ENCODE data around the gene PREB. TPM values are rescaled to one million over a fixed set of nuclear protein-coding genes. Genes with fewer than 3 reads are reported as not detected.
A peak's percentile ranks its signal among the peaks of the same experiment; 100 is the strongest.

Gene PREB
- total and polyA plus RNA-seq, 2 of the 13 experiments (the other 11 are each of a cell fraction or from before 2014, with no cell fraction given), result 112 to 192 TPM

DNA sequence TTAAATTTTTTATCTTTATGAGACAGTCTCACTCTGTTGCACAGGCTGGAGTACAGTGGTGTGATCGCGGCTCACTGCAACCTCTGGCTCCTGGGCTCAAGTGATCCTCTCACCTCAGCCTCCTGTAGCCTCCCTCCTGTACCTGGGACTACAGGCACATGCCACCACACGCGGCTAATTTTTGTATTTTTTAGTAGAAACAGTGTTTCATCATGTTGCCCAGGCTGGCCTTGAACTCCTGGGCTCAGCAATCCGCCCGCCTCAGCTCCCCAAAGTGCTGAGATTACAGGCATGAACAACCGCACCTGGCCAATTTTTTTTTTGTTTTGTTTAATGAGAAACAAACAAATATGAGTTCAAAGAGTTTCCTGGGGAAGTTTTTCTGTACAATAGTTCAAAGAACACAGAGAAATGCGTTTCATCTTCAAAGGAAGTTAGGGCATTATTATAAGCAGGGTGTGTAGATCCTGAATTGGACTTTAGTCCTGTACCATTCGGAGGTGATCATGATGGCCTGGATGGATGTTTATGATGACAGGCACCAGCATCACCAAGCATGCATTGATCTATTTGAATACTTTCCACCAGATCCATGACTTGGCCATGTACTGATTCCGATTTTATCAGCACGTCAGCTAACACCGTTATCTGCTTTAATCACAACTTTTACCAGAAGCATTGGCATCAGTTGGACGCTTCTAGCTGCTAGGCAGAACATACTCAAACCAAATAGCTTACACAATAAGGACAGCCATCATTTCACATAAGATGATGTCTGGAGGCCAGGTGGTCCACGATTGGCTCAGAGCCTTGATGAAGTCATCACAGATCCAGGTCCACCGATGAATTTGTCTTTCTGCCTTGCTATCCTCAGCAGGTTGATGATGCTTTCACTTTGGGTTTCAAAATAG, 43.3 kb upstream of the PREB start (continued):
- TF ChIP-seq ARNTL (CRISPR knock-in tag; IDR thresholded peaks at IDR 0.05) (peak; percentile 99), HOXA7 (CRISPR knock-in tag; IDR thresholded peaks at IDR 0.05) (0 out of 2 replicates have a peak, but pooled peaks have one; percentile 55), ZNF550 (CRISPR knock-in tag; IDR thresholded peaks at IDR 0.05; ENCODE audit: borderline replicate concordance) (0 out of 2 replicates have a peak, but pooled peaks have one; percentile 36), TBX2 (CRISPR knock-in tag; IDR thresholded peaks at IDR 0.05; ENCODE audit: borderline replicate concordance) (peak; percentile 98), ZNF30 (CRISPR knock-in tag; IDR thresholded peaks at IDR 0.05) (no peak), ZNF253 (CRISPR knock-in tag; IDR thresholded peaks at IDR 0.05; ENCODE audit: borderline replicate concordance) (no peak), NPAS2 (CRISPR knock-in tag; IDR thresholded peaks at IDR 0.05; ENCODE audit: borderline replicate concordance) (no peak), LCORL (IDR thresholded peaks at IDR 0.05) (peak; percentile 95), LCORL (CRISPR knock-in tag; IDR thresholded peaks at IDR 0.05) (peak; percentile 84; the same call in 1 of the 2 replicates), POLR2G (IDR thresholded peaks at IDR 0.05; ENCODE audit: low read depth, low read length) (no peak), ZNF558 (CRISPR knock-in tag; IDR thresholded peaks at IDR 0.05; ENCODE audit: borderline replicate concordance) (peak; percentile 78; the same call in 1 of the 2 replicates), CAMTA2 (CRISPR knock-in tag; IDR thresholded peaks at IDR 0.05; ENCODE audit: borderline replicate concordance) (no peak), ZBTB38 (CRISPR knock-in tag; IDR thresholded peaks at IDR 0.05) (peak; percentile 85), ZNF83 (CRISPR knock-in tag; IDR thresholded peaks at IDR 0.05; ENCODE audit: borderline replicate concordance) (no peak), KLF6 (CRISPR knock-in tag; IDR thresholded peaks at IDR 0.05) (peak; percentile 58; the same call in 1 of the 2 replicates), ZNF44 (CRISPR knock-in tag; IDR thresholded peaks at IDR 0.05) (0 out of 2 replicates have a peak, but pooled peaks have one; percentile 63), ONECUT2 (CRISPR knock-in tag; IDR thresholded peaks at IDR 0.05) (peak; percentile 73), TBL1XR1 (IDR thresholded peaks at IDR 0.05; ENCODE audit: borderline replicate concordance, low read length, partially characterized antibody) (peak; percentile 79), RXRB (CRISPR knock-in tag; IDR thresholded peaks at IDR 0.05; ENCODE audit: borderline replicate concordance) (peak; percentile 94), HOXA9 (CRISPR knock-in tag; IDR thresholded peaks at IDR 0.05; ENCODE audit: borderline replicate concordance) (peak; percentile 91), ZNF616 (CRISPR knock-in tag; IDR thresholded peaks at IDR 0.05; ENCODE audit: low read depth) (no peak), YY1 (IDR thresholded peaks at IDR 0.05; ENCODE audit: insufficient read depth, insufficient replicate concordance, low read depth, low read length) (peak; percentile 22), ZNF816 (CRISPR knock-in tag; IDR thresholded peaks at IDR 0.05; ENCODE audit: borderline replicate concordance) (peak; percentile 71; the same call in 1 of the 2 replicates), JUND (CRISPR knock-in tag; IDR thresholded peaks at IDR 0.05) (no peak), ZKSCAN5 (CRISPR knock-in tag; IDR thresholded peaks at IDR 0.05) (peak; percentile 87)
- TF ChIP-seq, protein P1, sequence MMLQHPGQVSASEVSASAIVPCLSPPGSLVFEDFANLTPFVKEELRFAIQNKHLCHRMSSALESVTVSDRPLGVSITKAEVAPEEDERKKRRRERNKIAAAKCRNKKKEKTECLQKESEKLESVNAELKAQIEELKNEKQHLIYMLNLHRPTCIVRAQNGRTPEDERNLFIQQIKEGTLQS (CRISPR knock-in tag; IDR thresholded peaks at IDR 0.05), result peak; percentile 76; the same call in 1 of the 2 replicates
- TF ChIP-seq, protein P2, sequence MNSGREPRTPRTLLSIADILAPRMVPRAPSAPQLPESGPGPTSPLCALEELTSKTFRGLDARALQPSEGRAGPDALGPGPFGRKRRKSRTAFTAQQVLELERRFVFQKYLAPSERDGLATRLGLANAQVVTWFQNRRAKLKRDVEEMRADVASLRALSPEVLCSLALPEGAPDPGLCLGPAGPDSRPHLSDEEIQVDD (CRISPR knock-in tag; IDR thresholded peaks at IDR 0.05; ENCODE audit: borderline replicate concordance), result no peak
- TF ChIP-seq, protein P3, sequence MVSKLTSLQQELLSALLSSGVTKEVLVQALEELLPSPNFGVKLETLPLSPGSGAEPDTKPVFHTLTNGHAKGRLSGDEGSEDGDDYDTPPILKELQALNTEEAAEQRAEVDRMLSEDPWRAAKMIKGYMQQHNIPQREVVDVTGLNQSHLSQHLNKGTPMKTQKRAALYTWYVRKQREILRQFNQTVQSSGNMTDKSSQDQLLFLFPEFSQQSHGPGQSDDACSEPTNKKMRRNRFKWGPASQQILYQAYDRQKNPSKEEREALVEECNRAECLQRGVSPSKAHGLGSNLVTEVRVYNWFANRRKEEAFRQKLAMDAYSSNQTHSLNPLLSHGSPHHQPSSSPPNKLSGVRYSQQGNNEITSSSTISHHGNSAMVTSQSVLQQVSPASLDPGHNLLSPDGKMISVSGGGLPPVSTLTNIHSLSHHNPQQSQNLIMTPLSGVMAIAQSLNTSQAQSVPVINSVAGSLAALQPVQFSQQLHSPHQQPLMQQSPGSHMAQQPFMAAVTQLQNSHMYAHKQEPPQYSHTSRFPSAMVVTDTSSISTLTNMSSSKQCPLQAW (CRISPR knock-in tag; IDR thresholded peaks at IDR 0.05), result peak; percentile 73

All from HepG2 (cell line).